Pancreas (tissue), 10 donors: ENCODE data around the gene RS1. TPM values are rescaled to one million over a fixed set of nuclear protein-coding genes. Genes with fewer than 3 reads are reported as not detected.

Experiments used
- ATAC-seq, 4 donors: fragments of 200-7000 bp; cut with Tn5 transposase; one replicate each; pipeline versions ENCODE4 v1.8.0 to v1.9.1; 2020; ENCODE audit warnings: mild to moderate bottlenecking in 4 of 4, moderate library complexity in 4 of 4
- DNase-seq, 6 donors: peaks; one replicate each; pipeline ENCODE4 v3.0.0-alpha.2; 2020
- FAIRE-seq: peaks from 2 replicates; lab custom pipeline; 2012; peaks lifted over from hg19 to GRCh38; lab: Jason Lieb, UNC
- H3K27ac ChIP-seq, 4 donors: fragments of 200-600 bp; sonication (generic); 1 replicate in 3 of 4; 2 replicates in 1 of 4; pipeline versions ENCODE4 v1.5.0 to v1.8.0; 2020
- H3K27me3 ChIP-seq, 4 donors: fragments of 200-600 bp; one replicate each; pipeline ENCODE4 v1.8.0; 2021
- H3K36me3 ChIP-seq, 3 donors: fragments of 200-600 bp; sonication (generic) in 1 of 3; one replicate each; pipeline versions ENCODE4 v1.5.0 to v1.8.0; 2020 to 2021
- H3K4me1 ChIP-seq, 3 donors: fragments of 200-600 bp; one replicate each; pipeline ENCODE4 v1.8.0; 2021
- H3K4me3 ChIP-seq, 4 donors: fragments of 200-600 bp; sonication (generic) in 2 of 4; one replicate each; pipeline versions ENCODE4 v1.5.0 to v1.8.0; 2020 to 2021
- H3K9me3 ChIP-seq, 4 donors: fragments of 200-600 bp; one replicate each; pipeline ENCODE4 v1.8.0; 2021
- CTCF ChIP-seq, 4 donors: fragments of 200-600 bp; sonication (generic) in 3 of 4; IDR thresholded peaks; one replicate each; pipeline versions ENCODE4 v1.5.0 to v1.8.0; 2021; ENCODE audit warnings: antibody characterized with exemption in 4 of 4
- WGBS, 2 donors: extraction: QIAGEN DNeasy Blood & Tissue Kit; methylation state at CpG; one replicate each; pipeline ENCODE4 v1.1.7; 2013; 5-methylcytosine and 5-hydroxymethylcytosine counted together
- intact Hi-C, 3 donors: fragments of 100-400 bp; cut with DNase I; formaldehyde crosslinking; loops; one replicate each; pipeline versions ENCODE4 v1.11.1 to v1.14.2; 2022
- polyA plus RNA-seq, 2 donors: library from polyadenylated mRNA; stranded (reverse); fragments of 200-250 nt; gene quantifications; one replicate each; pipeline ENCODE4 v1.2.3, GENCODE V29; 2013
- total RNA-seq, 6 donors: library from RNA; stranded (reverse); fragmentation: NEBNext Ultra II Directional in 4 of 6; extraction: Animal tissue kit (Norgen Biotek cat#: 25700) in 4 of 6; gene quantifications; one replicate each; pipeline versions ENCODE4 v1.2.1 to v1.2.4, GENCODE V29; 2021 to 2023
- donor health status: healthy with polysubstance abuse.
- donor health status: DM: no; HTN: no; CAD: no; lungs with moderate emphysema.
- donor health status: DM: no; HTN: no; CAD: no.
- donor health status: control.
- donor health status: control.
- donor health status: Bipolar disorder and iron deficiency.
- donor health status: DM: yes; HTN: yes; CAD: no.
- donor health status: DM: no; HTN: no; CAD: no.
- donor health status: DM: no; HTN: no; CAD: no.
- donor health status: DM: yes; HTN: yes; CAD: no.

Gene RS1
- total and polyA plus RNA-seq, 8 donors = not detected

- Histone ChIP-seq H3K27ac (no peak overlapping the region), H3K36me3 (no peaks in the 10 kb centered on the region), H3K27me3 (no peaks in the 10 kb centered on the region), H3K9me3 (no peaks in the 10 kb centered on the region), H3K4me3 (no peak overlapping the region), H3K4me1 (no peaks in the 10 kb centered on the region)
- FAIRE-seq (no peak), ATAC-seq (no peak), DNase-seq (no peak)
- WGBS, 2 donors = 56 to 72% methylated on average over 3 of the region's 3 CpGs
- no peak for TF ChIP-seq CTCF (IDR thresholded peaks at IDR 0.05)
- intact Hi-C loops = no loop called here
Observed at GRCh38 chrX:18643853-18644252, 28.1 kb downstream of the RS1 start.

DNA sequence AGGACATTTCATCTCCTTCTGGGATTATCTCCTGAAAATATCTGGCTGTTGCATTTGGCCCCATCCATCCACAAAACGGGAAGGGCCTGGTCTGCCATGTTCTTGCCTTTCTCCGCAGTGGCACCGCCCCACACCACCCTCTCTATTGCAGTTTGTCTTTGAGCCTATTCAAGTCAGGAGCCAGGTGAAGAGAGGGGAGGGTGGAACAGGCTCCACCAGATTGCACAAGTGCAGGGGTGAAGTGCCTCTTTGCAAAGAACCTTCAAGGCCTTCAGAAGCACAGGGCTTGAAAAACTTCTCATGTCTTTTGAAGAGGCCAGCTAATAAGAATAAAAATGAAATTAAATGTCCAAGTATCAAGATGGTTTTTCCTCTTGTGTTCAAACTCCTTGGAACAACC, 28.7 kb downstream of the RS1 start:
- Histone ChIP-seq H3K36me3 (no peaks in the 10 kb centered on the region), H3K27me3 (no peaks in the 10 kb centered on the region), H3K27ac (no peak overlapping the region), H3K9me3 (no peaks in the 10 kb centered on the region), H3K4me3 (no peak overlapping the region), H3K4me1 (no peaks in the 10 kb centered on the region)
- intact Hi-C loops = no loop called here
- DNase-seq (no peak), ATAC-seq (no peak), FAIRE-seq (no peak)
- TF ChIP-seq CTCF (IDR thresholded peaks at IDR 0.05) = no peak
- WGBS, 2 donors = 80 to 94% methylated on average over 3 of the region's 3 CpGs

GRCh38 chrX:18640686-18641085, 31.2 kb downstream of the RS1 start:
- H3K27ac ChIP-seq = no peak overlapping the region
- no peaks in the 10 kb centered on the region for H3K36me3 ChIP-seq
- DNase-seq (no peak), FAIRE-seq (no peak), ATAC-seq (no peak)
- intact Hi-C loops = no loop called here
- TF ChIP-seq CTCF (IDR thresholded peaks at IDR 0.05) = no peak
- no peaks in the 10 kb centered on the region for H3K27me3 ChIP-seq
- whole genome bisulfite sequencing, 2 donors = 67 to 90% methylated on average over 10 of the region's 10 CpGs
- no peak overlapping the region for H3K4me3 ChIP-seq
- no peaks in the 10 kb centered on the region for H3K9me3 ChIP-seq
- H3K4me1 ChIP-seq = no peaks in the 10 kb centered on the region

DNA sequence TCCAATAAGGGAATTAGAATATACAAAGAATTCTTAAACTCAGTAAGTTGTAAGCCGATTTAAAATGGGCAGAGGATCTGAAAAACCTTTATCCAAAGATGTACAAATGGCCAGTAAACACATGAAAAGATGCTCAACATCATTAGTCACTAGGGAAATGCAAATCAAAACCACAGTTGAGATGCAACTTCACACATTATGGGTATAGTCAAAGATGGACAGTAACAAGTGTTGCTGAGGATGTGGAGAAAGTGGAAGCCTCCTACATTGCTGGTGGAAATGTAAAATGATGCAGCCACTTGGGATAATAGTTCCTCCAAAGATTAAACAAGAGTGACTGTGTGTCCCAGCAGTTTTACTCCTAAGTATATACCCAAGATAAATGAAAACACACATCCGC, 32.6 kb downstream of the RS1 start:
- no peak for TF ChIP-seq CTCF (IDR thresholded peaks at IDR 0.05)
- H3K27me3 ChIP-seq = no peaks in the 10 kb centered on the region
- H3K4me3 ChIP-seq = no peak overlapping the region
- no peaks in the 10 kb centered on the region for H3K36me3 ChIP-seq
- no peaks in the 10 kb centered on the region for H3K9me3 ChIP-seq
- ATAC-seq (no peak), DNase-seq (no peak), FAIRE-seq (no peak)
- intact Hi-C loops = no loop called here
- WGBS, 2 donors = 91 to 95% methylated on average over 2 of the region's 2 CpGs
- H3K4me1 ChIP-seq = no peaks in the 10 kb centered on the region
- no peak overlapping the region for H3K27ac ChIP-seq

- no peak overlapping the region for H3K4me3 ChIP-seq
- H3K36me3 ChIP-seq = no peaks in the 10 kb centered on the region
- ATAC-seq (no peak), FAIRE-seq (no peak), DNase-seq (no peak)
- intact Hi-C loops = no loop called here
- TF ChIP-seq CTCF (IDR thresholded peaks at IDR 0.05) = no peak
- 66 to 90% methylated on average over 2 of the region's 2 CpGs for WGBS, 2 donors
- H3K27me3 ChIP-seq = no peaks in the 10 kb centered on the region
- H3K4me1 ChIP-seq = no peaks in the 10 kb centered on the region
- no peaks in the 10 kb centered on the region for H3K9me3 ChIP-seq
- H3K27ac ChIP-seq = no peak overlapping the region
Observed at GRCh38 chrX:18638398-18638797, 33.5 kb downstream of the RS1 start.
